Astrocyte of the cerebellum (primary cell): ENCODE results near the gene SPTLC2.
A peak's percentile ranks its signal among the peaks of the same experiment; 100 is the strongest.

Experiments
- DNase-seq: peaks from one replicate; pipeline ENCODE4 v3.0.0-alpha.2; 2011; ENCODE audit warnings: low read depth
- H3K4me3 ChIP-seq: 2 replicates; pipeline ENCODE4 v1.5.1; 2011; ENCODE audit warnings: mild to moderate bottlenecking, low read depth, low read length, moderate library complexity
- CTCF ChIP-seq: IDR thresholded peaks from 2 replicates; pipeline ENCODE4 v1.5.1; 2012; ENCODE audit warnings: low read length, low read depth, moderate library complexity, mild to moderate bottlenecking; ENCODE audit errors: missing control alignments
- in situ Hi-C: cut with HindIII; loops from 2 replicates; pipeline ENCODE4 v1.10.0; 2017; ENCODE audit warnings: low sequenced_read_pairs

Gene SPTLC2

GRCh38 chr14:77457522-77458248, 158.8 kb downstream of the SPTLC2 start, which contains the start of the genes AHSA1 and VIPAS39:
Gene AHSA1, plus strand, starts transcription at chr14:77458093. Its CDS starts 97 bp downstream, at chr14:77458190.
Gene VIPAS39, minus strand, starts transcription at chr14:77457601. Its CDS starts 3,499 bp downstream, at chr14:77454102.
- in situ Hi-C loops, result no loop called here
- DNase-seq, result peak; percentile 99
- peak within 1 kb of the TSS; percentile 98 for H3K4me3 ChIP-seq
- TF ChIP-seq CTCF, result no peak

GRCh38 chr14:77457115-77457521, 159.3 kb downstream of the SPTLC2 start:
- in situ Hi-C loops, result no loop called here

More at GRCh38 chr14:77457115-77457521, 159.3 kb downstream of the SPTLC2 start:
- DNase-seq, result peak; percentile 9
- peak overlapping the region; percentile 98 for H3K4me3 ChIP-seq
- no peak for TF ChIP-seq CTCF
